ENCODE results near the gene AQP2. TPM values are rescaled to one million over a fixed set of nuclear protein-coding genes. Genes with fewer than 3 reads are reported as not detected.

The AQP2 gene
- total RNA-seq, 1 experiment from 2014 or later = not detected

DNA sequence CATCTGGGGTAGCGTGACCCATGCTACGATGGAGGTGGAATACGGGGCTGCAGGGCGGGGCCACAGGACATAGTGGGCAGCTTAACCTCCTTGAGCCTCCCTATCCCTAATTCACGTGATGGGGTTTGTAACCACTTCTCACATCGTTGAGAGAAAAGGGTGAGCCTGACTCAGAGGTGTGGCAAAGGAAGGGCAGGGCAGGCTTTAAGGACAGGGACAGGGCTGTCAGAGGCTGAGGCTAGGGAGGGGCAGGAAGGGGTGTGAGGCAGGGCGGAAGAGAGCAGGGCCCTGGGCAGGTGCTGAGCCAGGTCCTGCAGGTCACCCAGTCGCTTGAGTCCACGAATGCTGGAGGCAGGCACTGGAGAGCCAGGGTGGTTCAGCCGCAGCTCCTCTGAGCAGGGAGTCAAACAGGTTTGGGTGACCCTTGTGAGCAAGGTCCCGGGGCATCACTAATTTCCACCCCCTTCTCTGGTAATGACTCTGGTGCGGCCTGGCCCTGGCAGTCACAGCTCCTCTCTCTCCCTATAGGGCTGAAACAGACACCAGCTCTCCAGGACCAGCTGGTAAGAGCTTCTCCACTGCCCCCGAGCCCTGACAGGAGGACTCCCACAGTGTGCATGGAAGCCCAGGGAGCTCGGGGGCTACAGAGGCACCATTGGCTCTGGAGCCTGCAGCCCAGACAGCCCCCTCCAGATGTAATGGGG is 7.5 kb upstream of the AQP2 start:
- Mint-ChIP-seq H3K27ac (ENCODE audit: unreplicated experiment) (no peak overlapping the region), H3K27me3 (ENCODE audit: insufficient read depth, unreplicated experiment) (no peaks in the 10 kb centered on the region), H3K4me1 (ENCODE audit: low read depth, unreplicated experiment) (peaks cover 12% of the 10 kb centered on the region), H3K4me3 (ENCODE audit: unreplicated experiment) (no peak overlapping the region), H3K36me3 (ENCODE audit: insufficient read depth, unreplicated experiment) (peaks cover 10% of the 10 kb centered on the region), H3K9me3 (ENCODE audit: unreplicated experiment) (no peaks in the 10 kb centered on the region)
- no TSS peak for BruUV-seq (replicated peaks)
- ChIA-PET POLR2A (no interaction called here), CTCF (interaction anchor here (0.6 to 0.9 kb wide), 2 partner anchors 113 to 202 kb away, joined by 3 to 5 read pairs; partner anchors contain the start of gene TMBIM6)
- H3K4me1 ChIP-seq = peaks cover 5% of the 10 kb centered on the region
- intact Hi-C loops (cut with micrococcal nuclease; ENCODE audit: unreplicated experiment) = no loop called here
- H3K9me3 ChIP-seq = no peaks in the 10 kb centered on the region
- H3K27me3 ChIP-seq (replicated peaks; ENCODE audit: control insufficient read depth, insufficient read depth, low read length) = no peaks in the 10 kb centered on the region
- DNase-seq = no peak
- TF ChIP-seq, protein P1, sequence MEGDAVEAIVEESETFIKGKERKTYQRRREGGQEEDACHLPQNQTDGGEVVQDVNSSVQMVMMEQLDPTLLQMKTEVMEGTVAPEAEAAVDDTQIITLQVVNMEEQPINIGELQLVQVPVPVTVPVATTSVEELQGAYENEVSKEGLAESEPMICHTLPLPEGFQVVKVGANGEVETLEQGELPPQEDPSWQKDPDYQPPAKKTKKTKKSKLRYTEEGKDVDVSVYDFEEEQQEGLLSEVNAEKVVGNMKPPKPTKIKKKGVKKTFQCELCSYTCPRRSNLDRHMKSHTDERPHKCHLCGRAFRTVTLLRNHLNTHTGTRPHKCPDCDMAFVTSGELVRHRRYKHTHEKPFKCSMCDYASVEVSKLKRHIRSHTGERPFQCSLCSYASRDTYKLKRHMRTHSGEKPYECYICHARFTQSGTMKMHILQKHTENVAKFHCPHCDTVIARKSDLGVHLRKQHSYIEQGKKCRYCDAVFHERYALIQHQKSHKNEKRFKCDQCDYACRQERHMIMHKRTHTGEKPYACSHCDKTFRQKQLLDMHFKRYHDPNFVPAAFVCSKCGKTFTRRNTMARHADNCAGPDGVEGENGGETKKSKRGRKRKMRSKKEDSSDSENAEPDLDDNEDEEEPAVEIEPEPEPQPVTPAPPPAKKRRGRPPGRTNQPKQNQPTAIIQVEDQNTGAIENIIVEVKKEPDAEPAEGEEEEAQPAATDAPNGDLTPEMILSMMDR (IDR thresholded peaks at IDR 0.05; ENCODE audit: insufficient read depth in 1 of 2, low read depth in 1 of 2, low read length in 1 of 2, severe bottlenecking in 1 of 2, unreplicated experiment in 1 of 2) = no peak
- H3K4me3 ChIP-seq (ENCODE audit: low read depth, low read length) = no peak overlapping the region
- H3K36me3 ChIP-seq (ENCODE audit: control insufficient read depth, insufficient read depth, low read length) = no peaks in the 10 kb centered on the region

DNA sequence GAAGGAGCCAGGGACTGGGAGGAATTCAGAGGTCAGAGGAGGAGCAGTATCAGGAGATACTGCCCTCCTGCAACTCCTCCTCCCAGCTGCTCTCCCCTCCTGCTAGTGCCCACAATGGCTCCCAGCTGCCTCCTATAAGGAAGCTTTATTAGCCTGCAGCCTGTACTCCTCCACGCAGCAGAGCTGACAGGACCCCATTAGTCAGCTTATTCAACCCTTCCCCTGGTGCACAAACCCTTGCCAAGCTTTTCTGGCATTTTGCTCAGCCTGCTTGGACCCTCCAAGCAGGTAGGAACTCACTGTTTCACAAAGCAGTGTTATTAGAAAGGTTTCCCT is 6.9 kb upstream of the AQP2 start:
- Histone ChIP-seq H3K27me3 (replicated peaks; ENCODE audit: control insufficient read depth, insufficient read depth, low read length) (no peaks in the 10 kb centered on the region), H3K9me3 (no peaks in the 10 kb centered on the region), H3K4me1 (peaks cover 5% of the 10 kb centered on the region), H3K36me3 (ENCODE audit: control insufficient read depth, insufficient read depth, low read length) (no peaks in the 10 kb centered on the region), H3K4me3 (ENCODE audit: low read depth, low read length) (no peak overlapping the region)
- peaks cover 12% of the 10 kb centered on the region for H3K4me1 Mint-ChIP-seq (ENCODE audit: low read depth, unreplicated experiment)
- ChIA-PET POLR2A (no interaction called here), CTCF (interaction anchor here (0.6 kb wide), 1 partner anchor 202 kb away, joined by 5 read pairs; the partner anchor contains the start of gene TMBIM6)
- no peaks in the 10 kb centered on the region for H3K27me3 Mint-ChIP-seq (ENCODE audit: insufficient read depth, unreplicated experiment)
- no peak for DNase-seq
- intact Hi-C loops (cut with micrococcal nuclease; ENCODE audit: unreplicated experiment) = no loop called here
- H3K9me3 Mint-ChIP-seq (ENCODE audit: unreplicated experiment) = no peaks in the 10 kb centered on the region
- BruUV-seq (replicated peaks) = no TSS peak
- H3K27ac Mint-ChIP-seq (ENCODE audit: unreplicated experiment) = no peak overlapping the region
- no peak overlapping the region for H3K4me3 Mint-ChIP-seq (ENCODE audit: unreplicated experiment)
- TF ChIP-seq, protein P1 (IDR thresholded peaks at IDR 0.05; ENCODE audit: insufficient read depth in 1 of 2, low read depth in 1 of 2, low read length in 1 of 2, severe bottlenecking in 1 of 2, unreplicated experiment in 1 of 2) = no peak
- H3K36me3 Mint-ChIP-seq (ENCODE audit: insufficient read depth, unreplicated experiment) = peaks cover 10% of the 10 kb centered on the region

DNA sequence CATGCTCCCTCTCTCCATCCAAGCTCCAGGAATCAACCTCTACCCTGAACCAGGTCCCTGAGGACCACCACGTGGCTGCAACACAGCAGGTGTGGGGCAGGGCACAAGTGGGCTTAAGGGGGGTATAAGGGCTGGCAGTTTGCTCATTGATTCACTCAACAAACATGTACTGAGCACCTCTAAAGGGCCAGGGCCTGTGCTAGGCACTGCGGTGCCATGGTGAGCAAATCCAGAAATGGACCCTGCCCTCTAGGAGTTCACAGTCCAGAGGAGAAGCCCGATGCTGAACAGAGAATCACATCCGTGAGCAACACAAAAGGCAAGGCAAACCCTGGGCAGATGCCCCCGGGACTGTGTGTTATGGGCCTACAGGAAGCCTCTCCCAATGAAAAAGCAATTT is 6.5 kb upstream of the AQP2 start:
- BruUV-seq (replicated peaks) = no TSS peak
- peaks cover 5% of the 10 kb centered on the region for H3K4me1 ChIP-seq
- H3K9me3 ChIP-seq = no peaks in the 10 kb centered on the region
- peaks cover 10% of the 10 kb centered on the region for H3K36me3 Mint-ChIP-seq (ENCODE audit: insufficient read depth, unreplicated experiment)
- peaks cover 12% of the 10 kb centered on the region for H3K4me1 Mint-ChIP-seq (ENCODE audit: low read depth, unreplicated experiment)
- H3K27me3 Mint-ChIP-seq (ENCODE audit: insufficient read depth, unreplicated experiment) = no peaks in the 10 kb centered on the region
- intact Hi-C loops (cut with micrococcal nuclease; ENCODE audit: unreplicated experiment) = no loop called here
- H3K36me3 ChIP-seq (ENCODE audit: control insufficient read depth, insufficient read depth, low read length) = no peaks in the 10 kb centered on the region
- H3K9me3 Mint-ChIP-seq (ENCODE audit: unreplicated experiment) = no peaks in the 10 kb centered on the region
- H3K27ac Mint-ChIP-seq (ENCODE audit: unreplicated experiment) = no peak overlapping the region
- ChIA-PET POLR2A (no interaction called here), CTCF (interaction anchor here (0.6 kb wide), 1 partner anchor 203 kb away, joined by 5 read pairs; the partner anchor contains the start of gene TMBIM6)
- no peaks in the 10 kb centered on the region for H3K27me3 ChIP-seq (replicated peaks; ENCODE audit: control insufficient read depth, insufficient read depth, low read length)
- TF ChIP-seq, protein P1 (IDR thresholded peaks at IDR 0.05; ENCODE audit: insufficient read depth in 1 of 2, low read depth in 1 of 2, low read length in 1 of 2, severe bottlenecking in 1 of 2, unreplicated experiment in 1 of 2) = no peak
- no peak overlapping the region for H3K4me3 Mint-ChIP-seq (ENCODE audit: unreplicated experiment)
- no peak for DNase-seq
- H3K4me3 ChIP-seq (ENCODE audit: low read depth, low read length) = no peak overlapping the region
